IPS DF 4.7 (cell line): ENCODE data around the gene CLEC9A.
"Not testable (repeated sequence)": the region's sequence is repeated elsewhere in the genome, so short reads cannot be mapped to it uniquely, and the experiment has no call there.

Source experiments
- DNase-seq: peaks from one replicate; pipeline ENCODE4 v3.0.0-alpha.2; 2013; ENCODE audit warnings: low spot score; ENCODE audit errors: extremely low read depth

The CLEC9A gene

DNA sequence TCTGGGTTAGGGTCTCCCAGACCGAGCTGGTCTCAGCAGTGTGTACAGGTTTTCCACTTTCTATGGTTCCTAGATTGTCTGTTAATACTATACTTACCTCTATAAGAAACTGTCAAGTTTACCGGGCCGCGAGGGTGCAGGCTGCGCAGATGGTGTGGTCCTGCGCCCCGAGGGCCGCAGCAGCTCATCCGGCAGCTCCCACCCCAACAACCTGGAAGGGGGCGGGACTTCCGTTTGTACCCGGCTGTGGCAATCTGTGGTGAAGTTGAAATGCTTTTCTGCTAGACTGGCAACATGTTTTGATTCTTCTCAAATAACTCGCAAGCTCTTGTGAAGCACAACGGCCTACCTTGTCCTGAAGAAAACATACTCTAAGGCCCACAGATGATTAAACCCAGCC, at the start of gene CLEC9A:
Gene CLEC9A, plus strand, starts transcription at position 237 of the 400 bp plus-strand sequence. CDS start 22,006 bp downstream, outside the sequence.
- no peak for DNase-seq

DNA sequence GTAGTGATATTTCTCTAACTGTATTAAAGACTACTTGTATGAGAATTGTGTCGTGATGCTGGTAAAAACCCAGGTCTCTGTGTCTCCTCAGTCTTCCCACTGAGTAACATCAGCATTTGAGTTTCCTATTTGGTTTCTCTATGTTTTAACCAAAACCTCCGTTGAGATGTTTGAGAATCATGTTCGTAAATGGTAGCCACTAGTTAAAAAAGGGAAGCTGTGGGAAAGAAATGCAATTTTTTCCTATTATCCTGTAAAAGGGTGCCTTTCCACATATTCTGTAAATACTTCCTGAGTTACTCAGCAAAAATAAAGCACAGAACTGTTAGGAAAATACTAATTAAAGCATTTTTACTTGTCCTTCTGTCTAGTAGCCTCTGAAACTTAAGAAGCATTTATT, 38.6 kb upstream of the CLEC9A start:
- DNase-seq: no peak

DNA sequence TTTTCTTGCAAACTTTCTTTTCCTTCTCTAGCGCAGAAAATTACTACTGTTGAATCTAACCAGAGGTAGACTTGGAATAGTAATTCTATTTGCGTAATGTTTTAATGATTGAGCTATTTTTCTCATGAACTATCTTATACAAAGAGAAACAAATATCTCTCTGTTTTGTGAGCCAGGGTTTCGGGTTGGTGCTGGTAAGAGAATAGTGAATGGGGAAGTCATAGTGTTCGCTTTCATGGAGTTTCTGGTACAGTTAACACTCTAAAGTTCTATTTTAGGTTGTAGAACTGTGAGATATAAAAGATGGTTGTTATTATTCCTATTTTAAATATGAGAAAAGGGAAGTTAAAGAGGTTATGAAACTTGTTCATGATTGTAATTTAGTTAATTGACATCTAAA, 38.2 kb upstream of the CLEC9A start:
- DNase-seq: no peak

DNA sequence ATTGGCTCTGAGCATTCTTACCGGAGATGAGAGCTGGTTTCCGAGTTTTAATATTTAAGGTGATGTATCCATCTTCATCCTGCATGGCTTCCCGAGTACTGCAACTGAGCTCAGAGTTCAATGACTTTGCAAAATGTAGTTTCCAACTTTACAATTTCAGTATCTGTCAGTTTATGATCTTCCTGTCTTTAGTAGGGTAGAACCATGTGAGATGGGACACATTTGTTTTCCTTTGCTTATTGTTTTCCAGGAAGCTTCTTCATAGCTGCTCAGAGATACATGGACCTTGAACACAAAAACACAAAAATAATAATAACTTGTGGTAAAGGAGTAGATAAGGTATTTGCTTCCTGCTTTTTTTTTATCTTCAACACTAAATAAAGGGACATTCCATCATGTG, 31.5 kb upstream of the CLEC9A start, which contains the start of gene CLEC1B:
Gene CLEC1B, minus strand, starts transcription at position 106 of the 400 bp plus-strand sequence. Its CDS starts 21 bp downstream, at position 85.
- no peak for DNase-seq

DNA sequence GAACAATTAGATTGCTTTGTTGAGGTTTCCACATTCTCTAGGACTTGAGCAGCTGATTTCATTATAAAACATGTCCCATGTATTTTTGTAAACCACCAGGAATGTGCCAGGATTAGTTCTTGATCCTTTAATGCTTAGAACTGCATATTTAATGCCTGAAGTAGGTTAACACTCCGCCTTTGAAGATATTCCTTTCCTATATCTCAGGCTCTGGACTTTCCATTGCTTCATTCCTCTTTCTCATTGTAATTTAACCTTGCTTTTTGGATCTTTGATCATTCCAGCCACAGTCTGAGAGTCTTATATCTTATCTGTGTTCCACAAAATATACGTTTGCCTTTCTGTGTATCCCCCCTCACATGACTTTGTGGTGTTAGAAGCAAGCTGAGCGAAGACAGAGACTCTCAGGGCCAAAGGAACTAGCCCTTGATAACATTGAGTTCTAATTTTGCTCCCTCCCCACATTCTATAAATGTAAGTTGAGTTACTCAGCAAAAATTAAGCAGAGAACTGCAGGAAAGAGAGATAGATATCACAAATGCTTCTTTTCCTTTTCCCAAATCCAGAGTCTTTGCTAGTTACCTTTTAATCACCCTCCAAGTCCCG, 29.2 kb upstream of the CLEC9A start:
- DNase-seq: no peak

DNA sequence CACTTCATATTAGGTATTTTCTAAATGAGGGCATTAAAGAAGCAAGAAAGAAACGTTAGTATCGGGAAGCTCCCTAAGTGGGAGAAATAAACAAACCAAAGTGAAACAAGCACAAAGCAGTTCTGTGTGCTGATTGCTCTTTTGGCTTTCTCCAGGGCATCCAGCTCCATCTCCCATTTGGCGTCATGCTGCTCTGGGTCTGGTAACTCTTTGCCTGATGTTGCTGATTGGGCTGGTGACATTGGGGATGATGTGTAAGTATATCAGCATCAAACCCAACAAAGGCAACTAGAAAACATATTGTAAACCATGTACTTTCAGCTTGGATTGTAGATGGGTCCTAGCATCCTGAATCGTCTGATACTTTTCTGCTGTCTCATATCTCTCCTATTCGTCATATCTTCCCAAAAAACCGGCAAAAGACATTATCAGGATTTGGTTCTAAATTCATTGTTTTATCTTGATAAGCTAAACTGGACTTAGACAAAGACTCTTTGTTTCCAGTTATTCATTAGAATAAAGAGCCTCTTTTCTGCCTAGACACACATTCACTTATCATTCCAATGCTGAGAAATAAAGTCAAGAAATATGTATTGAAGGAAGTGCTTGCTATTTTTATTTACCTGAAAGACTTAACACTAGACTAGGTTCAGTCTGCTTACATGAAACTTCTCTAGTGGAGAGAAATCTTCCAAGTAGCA, 17.7 kb upstream of the CLEC9A start:
- DNase-seq: no peak

DNA sequence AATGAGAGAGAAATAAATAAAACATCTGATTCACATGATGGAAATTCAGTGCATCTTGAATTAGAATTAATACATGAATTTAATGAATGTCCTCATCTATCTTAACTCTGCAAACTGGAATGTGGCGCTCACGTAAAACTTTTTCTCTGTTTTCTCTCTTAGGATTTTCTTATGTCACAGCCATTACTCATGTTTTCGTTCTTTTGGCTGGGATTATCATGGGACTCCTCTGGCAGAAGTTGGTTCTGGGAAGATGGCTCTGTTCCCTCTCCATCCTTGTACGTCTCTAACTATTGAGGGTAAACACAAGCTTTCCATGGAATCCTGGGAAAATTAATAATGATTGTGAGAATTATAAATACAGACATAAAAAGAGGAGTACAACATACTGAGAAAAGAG, 15.0 kb upstream of the CLEC9A start:
- no peak for DNase-seq

DNA sequence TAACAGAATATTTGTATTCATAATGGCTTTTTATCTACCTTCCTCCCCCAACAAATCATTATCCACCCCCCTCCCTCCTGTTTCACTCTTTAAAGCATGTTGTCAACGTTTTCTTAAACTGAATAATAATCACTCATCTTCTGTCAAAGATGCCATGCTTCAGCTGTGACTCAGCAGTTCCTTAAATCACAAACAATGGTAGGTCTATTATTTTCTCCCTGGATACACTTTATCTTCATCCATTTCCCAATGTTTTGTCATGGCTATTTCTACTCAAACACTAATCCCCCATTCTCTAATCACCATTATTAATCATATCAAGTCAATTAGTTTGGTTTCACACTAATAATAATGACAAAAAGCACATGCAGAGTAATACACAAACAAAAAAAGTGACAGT, 13.6 kb upstream of the CLEC9A start:
- no peak for DNase-seq

DNA sequence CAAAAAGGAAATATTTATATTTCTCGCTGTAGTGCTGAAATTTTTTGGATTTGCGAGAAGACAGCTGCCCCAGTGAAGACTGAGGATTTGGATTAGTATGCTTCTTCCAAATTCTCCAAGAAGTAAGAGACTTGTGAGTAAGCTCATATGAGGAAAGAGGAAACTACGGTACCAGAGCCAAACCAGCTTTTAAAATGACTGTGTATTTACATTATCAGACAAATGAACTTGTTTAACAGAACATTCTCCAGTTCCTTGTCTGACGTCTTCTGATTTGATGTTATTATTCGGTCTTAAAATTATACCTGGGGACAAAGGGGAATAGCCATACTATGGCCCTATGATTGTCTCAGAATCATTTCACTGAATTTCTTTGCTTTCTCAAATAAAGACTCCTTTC, 12.1 kb upstream of the CLEC9A start:
- no peak for DNase-seq

DNA sequence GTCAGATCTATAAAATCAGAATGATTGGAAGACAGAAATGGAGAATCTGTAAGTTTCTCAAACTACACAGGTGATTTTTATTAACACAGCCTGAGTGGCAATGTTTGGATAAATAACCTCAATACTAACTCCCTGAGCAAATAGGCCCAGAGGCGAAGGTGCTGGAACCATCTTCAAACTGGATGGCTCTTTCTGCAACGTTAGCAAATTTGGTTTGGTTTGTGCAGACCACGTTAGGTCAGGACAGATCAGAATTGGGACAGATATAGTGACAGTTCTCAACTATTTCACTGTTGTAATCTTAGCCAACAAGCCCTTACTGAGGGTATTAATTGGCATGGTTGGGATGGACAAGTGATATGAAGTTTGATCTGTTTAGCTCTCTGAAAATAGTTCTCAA, 9.1 kb upstream of the CLEC9A start:
- DNase-seq: no peak

DNA sequence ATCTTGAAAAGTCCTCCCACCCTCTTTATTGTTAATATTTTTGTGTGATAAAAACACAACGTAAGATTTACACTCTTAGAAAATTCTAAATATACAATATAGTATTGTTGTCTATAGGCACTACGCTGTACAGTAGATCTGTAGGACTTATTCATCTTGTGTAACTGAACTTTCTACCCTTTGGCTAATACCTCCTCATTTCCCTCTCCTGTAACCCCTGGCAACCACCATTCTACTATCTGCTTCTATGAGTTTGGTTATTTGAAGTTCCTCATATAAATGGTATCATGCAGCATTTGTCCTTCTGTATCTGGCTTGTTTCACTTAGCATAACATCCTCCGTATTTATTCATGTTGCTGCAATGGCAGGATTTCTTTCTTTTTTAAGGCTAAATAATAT, 5.2 kb upstream of the CLEC9A start:
- DNase-seq: no peak

DNA sequence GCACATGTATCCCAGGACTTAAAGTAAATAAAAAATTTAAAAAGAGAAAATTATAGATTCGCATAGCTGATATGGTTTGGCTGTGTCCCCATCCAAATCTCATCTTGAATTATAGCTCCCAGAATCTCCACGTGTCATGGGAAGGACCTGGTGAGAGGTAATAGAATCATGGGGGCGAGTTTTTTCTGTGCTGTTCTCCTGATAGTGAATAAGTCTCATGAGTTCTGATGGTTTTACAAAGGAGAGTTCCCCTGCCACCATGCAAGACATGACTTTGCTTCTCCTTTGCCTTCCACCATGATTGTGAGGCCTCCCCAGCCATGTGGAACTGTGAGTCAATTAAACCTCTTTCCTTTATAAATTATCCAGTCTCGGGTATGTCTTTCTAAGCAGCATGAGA, 3.8 kb upstream of the CLEC9A start:
- not testable (repeated sequence) for DNase-seq

DNA sequence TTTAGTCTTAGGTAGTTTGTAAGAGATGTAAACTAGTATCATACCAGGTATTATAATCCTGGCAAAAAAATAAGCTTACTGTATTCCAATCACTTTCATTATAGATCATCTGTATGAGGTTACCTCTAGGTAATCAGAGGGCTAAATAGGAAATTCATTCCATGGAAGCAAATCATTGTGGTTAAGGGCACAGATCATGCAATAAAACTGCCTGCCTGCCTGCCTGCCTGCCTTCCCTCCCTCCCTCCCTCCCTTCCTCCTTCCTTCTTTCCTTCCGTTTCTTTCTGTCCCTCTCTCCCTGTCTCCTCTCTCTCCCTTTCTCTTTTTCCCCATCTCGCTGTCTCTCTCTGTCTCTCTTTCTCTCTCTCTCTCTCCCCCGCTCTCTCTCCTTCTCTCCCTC, 3.2 kb upstream of the CLEC9A start:
- no peak for DNase-seq

DNA sequence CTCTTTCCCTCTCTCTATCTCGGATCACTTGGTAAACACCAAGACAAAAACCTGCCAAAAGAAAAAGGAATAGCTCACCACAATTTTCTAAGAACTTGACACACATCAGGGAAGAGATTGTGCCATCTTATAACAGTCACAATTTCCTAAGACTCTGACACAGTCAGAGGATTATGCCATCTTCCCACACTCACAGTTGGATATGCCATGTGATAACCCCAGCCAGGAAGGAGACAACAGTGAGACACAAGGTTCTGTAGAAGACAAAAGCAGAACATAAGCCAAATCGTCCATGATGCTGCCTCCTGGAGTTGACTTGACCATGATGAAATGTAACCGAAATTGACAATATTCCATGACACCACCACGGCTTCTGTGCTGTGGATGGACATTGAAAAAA, 2.8 kb upstream of the CLEC9A start:
- no peak for DNase-seq

DNA sequence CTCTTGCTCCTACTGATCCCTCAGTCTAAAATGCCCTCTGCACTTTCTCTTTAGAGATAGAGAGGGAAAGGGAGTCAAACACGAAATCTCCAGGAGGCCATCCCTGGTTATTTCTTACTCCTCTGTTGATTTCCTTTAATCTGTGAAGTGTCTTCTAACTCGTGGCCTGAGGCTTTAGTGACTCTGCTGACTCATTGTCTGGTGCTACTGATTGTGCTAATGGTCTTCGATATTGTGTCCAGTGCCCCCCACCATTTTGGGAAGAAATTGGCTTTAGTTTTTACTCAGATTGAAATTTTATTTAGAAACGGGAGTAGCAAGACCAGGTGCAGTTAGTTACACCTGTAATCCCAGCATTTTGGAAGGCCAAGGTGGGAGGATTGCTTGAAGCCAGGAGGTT, 839 bp downstream of the CLEC9A start:
- DNase-seq: no peak

DNA sequence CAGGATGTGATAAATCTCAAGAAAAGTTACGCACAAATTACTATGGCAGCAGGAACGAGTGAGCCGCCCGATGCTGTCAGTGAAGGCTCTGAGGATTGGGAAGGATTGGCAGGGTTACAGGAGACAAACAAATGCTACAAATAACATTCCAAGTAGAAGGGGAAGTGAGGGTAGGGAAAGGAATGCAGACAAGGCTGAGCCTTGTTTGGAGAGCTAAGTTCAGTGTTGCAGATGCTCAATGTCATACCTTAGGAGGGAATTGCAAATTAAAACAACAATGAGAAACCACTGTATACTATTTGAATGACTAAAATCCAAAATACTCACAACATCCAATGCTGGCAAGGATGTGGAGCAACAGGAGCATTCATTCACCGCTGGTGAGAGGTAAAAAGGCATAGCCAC, 1.3 kb downstream of the CLEC9A start:
- peak; percentile 22 for DNase-seq

DNA sequence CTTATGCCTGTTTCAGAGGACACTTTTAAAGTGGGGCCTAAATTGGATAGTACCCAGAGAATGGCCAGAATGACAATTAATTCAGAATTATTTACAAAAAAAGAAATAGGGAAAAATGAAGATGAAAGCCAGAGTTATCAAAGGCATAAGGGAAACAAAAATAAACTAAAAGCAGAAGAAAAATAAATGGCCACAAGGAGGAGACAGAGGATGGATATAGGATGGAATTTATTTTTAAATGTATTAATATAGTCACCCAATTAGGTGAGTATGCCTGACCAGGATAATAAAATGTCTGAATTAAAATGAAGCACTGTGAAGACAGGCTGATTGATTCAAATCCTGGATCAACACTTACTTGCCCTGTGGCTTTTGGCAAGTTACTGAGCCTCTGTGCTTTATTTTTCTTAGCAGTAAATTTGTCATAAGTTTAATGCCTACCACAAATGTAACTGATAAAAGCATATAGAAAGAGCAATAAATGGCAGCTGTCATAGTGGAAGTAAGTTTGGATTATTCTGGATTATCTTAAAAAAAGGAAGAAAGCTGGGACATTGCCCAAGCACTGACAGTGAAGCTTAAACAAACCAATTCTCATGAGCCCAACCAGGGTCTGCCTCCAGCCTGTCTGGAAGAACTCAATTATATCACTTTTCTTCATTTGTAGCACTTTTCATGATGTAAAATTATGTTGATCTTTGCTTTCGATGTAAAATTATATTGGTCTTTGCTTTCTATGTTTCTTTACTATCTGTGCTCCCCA, 3.5 kb downstream of the CLEC9A start:
- DNase-seq: no peak

DNA sequence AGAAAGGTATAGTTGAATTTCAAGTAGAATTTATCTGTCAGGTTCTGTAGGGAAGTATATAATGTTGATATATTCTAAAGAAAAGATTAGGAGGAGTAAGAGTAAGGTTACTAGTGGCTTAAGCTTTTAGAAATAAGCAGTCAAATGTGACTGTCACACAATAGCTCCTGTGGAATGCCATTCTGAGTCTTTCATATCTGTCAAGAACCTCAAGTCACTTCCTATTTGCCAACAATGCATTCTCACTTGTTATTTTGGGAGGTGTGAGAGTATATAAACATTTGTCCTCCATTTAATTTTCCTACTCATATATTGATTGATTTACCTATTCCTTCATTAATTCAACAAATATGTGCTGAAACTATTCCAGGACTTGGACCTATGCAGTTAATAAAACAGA, 11.7 kb downstream of the CLEC9A start:
- no peak for DNase-seq

DNA sequence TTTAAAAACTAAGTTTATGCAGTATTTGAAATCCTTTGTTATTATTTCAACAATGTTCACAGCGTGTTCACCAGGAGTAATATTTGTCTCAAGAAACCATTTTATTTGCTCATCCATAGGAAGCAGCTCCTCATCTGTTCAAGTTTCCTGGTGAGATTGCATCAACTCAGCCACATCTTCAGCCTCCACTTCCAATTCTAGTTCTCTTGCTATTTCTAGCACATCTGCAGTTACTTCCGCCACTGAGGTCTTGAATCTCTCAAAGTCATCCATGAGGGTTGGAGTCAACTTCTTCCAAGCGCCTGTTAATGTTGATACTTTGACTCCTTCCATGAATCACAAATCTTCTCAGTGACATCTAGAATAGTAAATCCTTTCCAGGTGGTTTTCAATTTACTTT, 18.0 kb downstream of the CLEC9A start:
- no peak for DNase-seq

DNA sequence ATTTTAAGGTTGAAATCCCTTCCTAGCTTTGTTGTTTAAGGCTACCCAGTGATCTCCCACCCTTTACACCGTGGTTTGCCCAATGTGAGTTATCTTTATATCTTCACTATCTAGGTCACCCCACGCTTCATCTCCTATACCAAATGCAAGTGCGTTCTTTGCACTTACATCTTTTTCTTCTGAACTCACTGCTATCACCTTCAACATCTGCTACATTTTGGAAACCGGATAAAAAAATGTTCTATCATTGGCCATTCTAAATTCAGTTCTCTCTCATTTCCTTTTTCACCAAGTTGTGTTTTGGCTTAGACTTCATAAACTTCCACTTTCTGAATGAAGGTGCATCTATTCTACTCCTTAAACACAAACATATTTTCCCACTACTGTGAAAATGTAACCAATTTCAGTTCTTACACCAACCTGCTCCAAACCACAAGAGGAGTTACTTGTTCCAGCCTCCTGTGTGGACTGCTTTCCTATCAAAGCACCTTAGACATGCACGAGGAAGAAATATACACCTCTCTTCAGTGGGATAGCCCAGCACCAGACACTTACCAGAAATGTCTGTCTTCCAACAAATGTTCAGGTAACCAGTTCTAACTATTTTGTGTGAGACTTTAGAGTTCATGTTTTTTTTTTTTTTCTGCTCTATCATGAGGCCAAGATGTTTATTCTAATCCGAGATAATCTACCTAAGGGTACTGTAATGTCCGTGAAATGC, 21.9 kb downstream of the CLEC9A start:
- no peak for DNase-seq

DNA sequence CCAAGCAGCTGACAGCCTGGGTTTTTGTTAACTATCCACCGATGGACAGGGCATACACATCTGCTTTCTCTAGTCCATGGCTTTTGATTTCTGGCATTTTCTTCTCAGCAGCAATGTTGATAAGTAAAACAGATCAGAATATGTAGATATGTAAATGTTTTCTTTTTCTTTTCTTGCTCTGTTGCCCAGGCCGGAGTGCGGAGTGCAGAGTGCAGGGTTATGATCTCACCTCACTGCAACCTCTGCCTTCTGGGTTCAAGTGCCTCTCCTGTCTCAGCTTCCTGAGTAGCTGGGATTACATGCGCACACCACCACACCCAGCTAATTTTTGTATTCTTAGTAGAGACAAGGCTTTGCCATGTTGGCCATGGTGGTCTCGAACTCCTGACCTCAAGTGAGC, 27.9 kb downstream of the CLEC9A start:
- no peak for DNase-seq

DNA sequence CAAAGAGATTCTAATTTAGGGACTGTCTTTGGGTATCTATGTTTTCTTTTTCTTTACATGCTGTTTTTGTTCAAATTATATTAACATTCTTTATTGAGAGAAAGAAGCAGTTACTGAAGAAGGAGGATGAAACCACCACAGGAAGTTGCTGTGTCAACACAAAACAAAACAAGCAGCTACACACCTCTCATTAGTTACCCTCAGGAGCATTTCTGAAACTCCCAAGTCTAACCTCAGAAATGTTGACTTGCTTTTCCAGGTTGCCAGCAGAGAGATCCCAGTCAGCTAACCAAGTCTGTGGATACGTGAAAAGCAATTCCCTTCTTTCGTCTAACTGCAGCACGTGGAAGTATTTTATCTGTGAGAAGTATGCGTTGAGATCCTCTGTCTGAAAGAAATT, 34.8 kb downstream of the CLEC9A start:
- DNase-seq: no peak
